Measurements from ENCODE around the gene UPF1. TPM values are rescaled to one million over a fixed set of nuclear protein-coding genes. Genes with fewer than 3 reads are reported as not detected.

Gene UPF1
- total and polyA plus RNA-seq, 8 donors, result 26.3 to 54.4 (median 37.5) TPM

GRCh38 chr19:18799389-18799970 lies 32.3 kb upstream of the UPF1 start:
- Histone ChIP-seq H3K9me3 (no peaks in the 10 kb centered on the region), H3K4me3 (no peak overlapping the region), H3K36me3 (no peaks in the 10 kb centered on the region), H3K27ac (no peak overlapping the region), H3K27me3 (no peaks in the 10 kb centered on the region), H3K4me1 (no peaks in the 10 kb centered on the region)
- intact Hi-C loops (cut with DNase I), result no loop called here
- no peak for TF ChIP-seq CTCF (IDR thresholded peaks at IDR 0.05)
- DNase-seq (no peak), FAIRE-seq (no peak), ATAC-seq (no peak)

- no peak for TF ChIP-seq CTCF (IDR thresholded peaks at IDR 0.05)
Measured at GRCh38 chr19:18800079-18800478, 31.7 kb upstream of the UPF1 start.

GRCh38 chr19:18800636-18801035 lies 31.1 kb upstream of the UPF1 start:
- no peak overlapping the region for H3K27ac ChIP-seq
- intact Hi-C loops (cut with DNase I), result no loop called here
- FAIRE-seq (no peak), ATAC-seq (no peak), DNase-seq (no peak)
- no peaks in the 10 kb centered on the region for H3K27me3 ChIP-seq
- H3K4me3 ChIP-seq, result no peak overlapping the region
- WGBS, 2 donors, result 68 to 74% methylated on average over 10 of the region's 10 CpGs
- H3K4me1 ChIP-seq, result no peaks in the 10 kb centered on the region
- TF ChIP-seq CTCF (IDR thresholded peaks at IDR 0.05), result no peak
- H3K36me3 ChIP-seq, result no peaks in the 10 kb centered on the region
- no peaks in the 10 kb centered on the region for H3K9me3 ChIP-seq

More at GRCh38 chr19:18800079-18800478, 31.7 kb upstream of the UPF1 start:
- Histone ChIP-seq H3K9me3 (no peaks in the 10 kb centered on the region), H3K36me3 (no peaks in the 10 kb centered on the region), H3K27me3 (no peaks in the 10 kb centered on the region), H3K4me3 (no peak overlapping the region), H3K4me1 (no peaks in the 10 kb centered on the region), H3K27ac (no peak overlapping the region)
- ATAC-seq, result no peak
- no peak for DNase-seq
- FAIRE-seq, result no peak
- intact Hi-C loops (cut with DNase I), result no loop called here

GRCh38 chr19:18802354-18802753 lies 29.4 kb upstream of the UPF1 start:
- H3K36me3 ChIP-seq, result no peaks in the 10 kb centered on the region
- H3K4me1 ChIP-seq, result no peaks in the 10 kb centered on the region
- ATAC-seq (no peak), DNase-seq (no peak), FAIRE-seq (no peak)
- no peak overlapping the region for H3K4me3 ChIP-seq
- H3K27ac ChIP-seq, result no peak overlapping the region
- WGBS, 2 donors, result 64 to 78% methylated on average over 11 of the region's 11 CpGs
- intact Hi-C loops (cut with DNase I), result no loop called here
- no peak for TF ChIP-seq CTCF (IDR thresholded peaks at IDR 0.05)
- no peaks in the 10 kb centered on the region for H3K9me3 ChIP-seq
- no peaks in the 10 kb centered on the region for H3K27me3 ChIP-seq

- ATAC-seq, result no peak
- intact Hi-C loops (cut with DNase I), result no loop called here
- H3K9me3 ChIP-seq, result no peaks in the 10 kb centered on the region
- no peaks in the 10 kb centered on the region for H3K36me3 ChIP-seq
- no peaks in the 10 kb centered on the region for H3K4me1 ChIP-seq
- TF ChIP-seq CTCF (IDR thresholded peaks at IDR 0.05), result no peak
- DNase-seq, result no peak
- H3K4me3 ChIP-seq, result no peak overlapping the region
- no peak overlapping the region for H3K27ac ChIP-seq
- no peak for FAIRE-seq
- 86 to 98% methylated on average over 5 of the region's 5 CpGs for WGBS, 2 donors
- H3K27me3 ChIP-seq, result no peaks in the 10 kb centered on the region
Measured at GRCh38 chr19:18803550-18804138, 28.1 kb upstream of the UPF1 start.

Measured in pancreas (tissue), 10 donors.